ENCODE results near the gene FANCC. TPM values are rescaled to one million over a fixed set of nuclear protein-coding genes. Genes with fewer than 3 reads are reported as not detected.

Gene FANCC
- total RNA-seq, 1 donor, result 5.4 TPM

DNA sequence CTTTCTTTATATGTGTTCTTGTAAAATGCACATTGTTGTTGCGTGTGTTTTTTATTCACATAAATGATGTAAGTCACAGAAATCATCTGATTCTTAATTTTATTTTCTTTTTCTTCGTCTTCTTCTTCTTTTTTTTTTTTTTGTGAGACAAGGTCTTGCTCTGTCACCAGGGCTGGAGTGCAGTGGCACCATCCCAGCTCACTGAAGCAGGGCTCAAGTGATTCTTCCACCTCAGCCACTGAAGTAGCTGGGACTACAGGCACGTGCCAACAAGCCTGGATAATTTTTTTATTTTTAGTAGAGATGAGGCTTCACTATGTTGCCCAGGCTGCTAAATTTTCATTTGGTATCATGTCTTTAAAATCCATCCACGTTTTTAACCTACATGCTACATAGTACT is 28.5 kb upstream of the FANCC start:
- no peak overlapping the region for H3K4me3 ChIP-seq (ENCODE audit: insufficient read depth, low read length)
- no peaks in the 10 kb centered on the region for H3K79me2 ChIP-seq (ENCODE audit: insufficient read depth, low read length)
- no peak overlapping the region for H2AFZ ChIP-seq (ENCODE audit: low read length)
- H3K9me3 ChIP-seq (ENCODE audit: low read depth, low read length), result no peaks in the 10 kb centered on the region
- H3K27me3 ChIP-seq (ENCODE audit: insufficient read depth, low read length), result peaks cover 15% of the 10 kb centered on the region
- no peak overlapping the region for H3K4me2 ChIP-seq (ENCODE audit: insufficient read depth, low read length)
- H3K4me1 ChIP-seq (ENCODE audit: insufficient read depth, low read length), result no peaks in the 10 kb centered on the region
- no peak overlapping the region for H3K27ac ChIP-seq (ENCODE audit: low read depth, low read length)
- no peaks in the 10 kb centered on the region for H4K20me1 ChIP-seq (ENCODE audit: insufficient read depth, low read length)
- TF ChIP-seq, protein P1, sequence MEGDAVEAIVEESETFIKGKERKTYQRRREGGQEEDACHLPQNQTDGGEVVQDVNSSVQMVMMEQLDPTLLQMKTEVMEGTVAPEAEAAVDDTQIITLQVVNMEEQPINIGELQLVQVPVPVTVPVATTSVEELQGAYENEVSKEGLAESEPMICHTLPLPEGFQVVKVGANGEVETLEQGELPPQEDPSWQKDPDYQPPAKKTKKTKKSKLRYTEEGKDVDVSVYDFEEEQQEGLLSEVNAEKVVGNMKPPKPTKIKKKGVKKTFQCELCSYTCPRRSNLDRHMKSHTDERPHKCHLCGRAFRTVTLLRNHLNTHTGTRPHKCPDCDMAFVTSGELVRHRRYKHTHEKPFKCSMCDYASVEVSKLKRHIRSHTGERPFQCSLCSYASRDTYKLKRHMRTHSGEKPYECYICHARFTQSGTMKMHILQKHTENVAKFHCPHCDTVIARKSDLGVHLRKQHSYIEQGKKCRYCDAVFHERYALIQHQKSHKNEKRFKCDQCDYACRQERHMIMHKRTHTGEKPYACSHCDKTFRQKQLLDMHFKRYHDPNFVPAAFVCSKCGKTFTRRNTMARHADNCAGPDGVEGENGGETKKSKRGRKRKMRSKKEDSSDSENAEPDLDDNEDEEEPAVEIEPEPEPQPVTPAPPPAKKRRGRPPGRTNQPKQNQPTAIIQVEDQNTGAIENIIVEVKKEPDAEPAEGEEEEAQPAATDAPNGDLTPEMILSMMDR (IDR thresholded peaks at IDR 0.05; ENCODE audit: extremely low read depth, low read depth, low read length), result no peak
- H3K36me3 ChIP-seq (ENCODE audit: insufficient read depth, low read length), result no peaks in the 10 kb centered on the region
- no peak for DNase-seq (ENCODE audit: insufficient read length, low spot score, missing footprints)

- Histone ChIP-seq H3K27ac (ENCODE audit: low read depth, low read length) (no peak overlapping the region), H3K4me3 (ENCODE audit: insufficient read depth, low read length) (no peak overlapping the region), H4K20me1 (ENCODE audit: insufficient read depth, low read length) (no peaks in the 10 kb centered on the region), H2AFZ (ENCODE audit: low read length) (no peak overlapping the region), H3K4me2 (ENCODE audit: insufficient read depth, low read length) (no peak overlapping the region), H3K4me1 (ENCODE audit: insufficient read depth, low read length) (no peaks in the 10 kb centered on the region), H3K27me3 (ENCODE audit: insufficient read depth, low read length) (peaks cover 11% of the 10 kb centered on the region), H3K9me3 (ENCODE audit: low read depth, low read length) (no peaks in the 10 kb centered on the region), H3K36me3 (ENCODE audit: insufficient read depth, low read length) (no peaks in the 10 kb centered on the region), H3K79me2 (ENCODE audit: insufficient read depth, low read length) (no peaks in the 10 kb centered on the region)
- TF ChIP-seq, protein P1 (IDR thresholded peaks at IDR 0.05; ENCODE audit: extremely low read depth, low read depth, low read length), result no peak
- DNase-seq (ENCODE audit: insufficient read length, low spot score, missing footprints), result no peak
Measured at GRCh38 chr9:95344735-95345325, 27.3 kb upstream of the FANCC start.

- DNase-seq (ENCODE audit: insufficient read length, low spot score, missing footprints), result no peak
- no peaks in the 10 kb centered on the region for H3K9me3 ChIP-seq (ENCODE audit: low read depth, low read length)
Measured at GRCh38 chr9:95343725-95344287, 26.3 kb upstream of the FANCC start.

DNA sequence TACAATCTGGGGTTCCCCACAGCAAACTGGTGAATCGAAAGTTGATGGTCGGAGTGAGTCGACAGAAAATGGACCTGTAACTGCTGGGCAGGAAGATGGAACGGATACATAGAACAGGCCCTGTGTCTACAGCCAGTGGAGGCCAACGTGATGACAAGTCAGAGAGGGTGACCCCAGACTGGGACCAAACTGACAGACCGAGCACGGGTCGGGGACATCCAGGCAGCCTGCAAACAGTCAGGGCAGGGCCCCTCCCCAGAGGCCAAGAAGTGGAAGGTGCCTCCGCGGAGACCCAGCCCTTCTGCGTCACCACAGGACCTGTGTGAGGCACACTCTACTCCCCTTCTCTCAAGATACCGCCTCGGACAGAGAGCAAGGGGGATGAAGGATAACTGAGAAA is 25.1 kb upstream of the FANCC start:
- no peak overlapping the region for H2AFZ ChIP-seq (ENCODE audit: low read length)
- H3K79me2 ChIP-seq (ENCODE audit: insufficient read depth, low read length), result no peaks in the 10 kb centered on the region
- H4K20me1 ChIP-seq (ENCODE audit: insufficient read depth, low read length), result no peaks in the 10 kb centered on the region
- no peak overlapping the region for H3K4me2 ChIP-seq (ENCODE audit: insufficient read depth, low read length)
- no peaks in the 10 kb centered on the region for H3K36me3 ChIP-seq (ENCODE audit: insufficient read depth, low read length)
- H3K4me1 ChIP-seq (ENCODE audit: insufficient read depth, low read length), result no peaks in the 10 kb centered on the region
- no peaks in the 10 kb centered on the region for H3K27me3 ChIP-seq (ENCODE audit: insufficient read depth, low read length)
- TF ChIP-seq, protein P1 (IDR thresholded peaks at IDR 0.05; ENCODE audit: extremely low read depth, low read depth, low read length), result no peak
- H3K27ac ChIP-seq (ENCODE audit: low read depth, low read length), result no peak overlapping the region
- H3K4me3 ChIP-seq (ENCODE audit: insufficient read depth, low read length), result no peak overlapping the region
- peaks cover 2% of the 10 kb centered on the region for H3K9me3 ChIP-seq (ENCODE audit: low read depth, low read length)
- DNase-seq (ENCODE audit: insufficient read length, low spot score, missing footprints), result no peak

More at GRCh38 chr9:95343725-95344287, 26.3 kb upstream of the FANCC start:
- Histone ChIP-seq H3K79me2 (ENCODE audit: insufficient read depth, low read length) (no peaks in the 10 kb centered on the region), H3K36me3 (ENCODE audit: insufficient read depth, low read length) (no peaks in the 10 kb centered on the region), H3K4me1 (ENCODE audit: insufficient read depth, low read length) (no peaks in the 10 kb centered on the region), H3K4me2 (ENCODE audit: insufficient read depth, low read length) (no peak overlapping the region), H2AFZ (ENCODE audit: low read length) (no peak overlapping the region), H3K27me3 (ENCODE audit: insufficient read depth, low read length) (peaks cover 3% of the 10 kb centered on the region), H3K27ac (ENCODE audit: low read depth, low read length) (no peak overlapping the region), H4K20me1 (ENCODE audit: insufficient read depth, low read length) (no peaks in the 10 kb centered on the region), H3K4me3 (ENCODE audit: insufficient read depth, low read length) (no peak overlapping the region)
- TF ChIP-seq, protein P1 (IDR thresholded peaks at IDR 0.05; ENCODE audit: extremely low read depth, low read depth, low read length), result no peak

Data from osteoblast (primary cell).